GM23248 (cell line): ENCODE data around the gene ACTR1A. TPM values are rescaled to one million over a fixed set of nuclear protein-coding genes. Genes with fewer than 3 reads are reported as not detected.

ENCODE experiments used
- DNase-seq: peaks from one replicate; pipeline ENCODE4 v3.0.0-alpha.2; 2015
- H2AFZ ChIP-seq: fragments of 200-600 bp; sonication (generic); 2 replicates; pipeline ENCODE4 v1.6.1; 2016; ENCODE audit warnings: antibody characterized with exemption
- H3F3A ChIP-seq: fragments of 200-600 bp; sonication (generic); 2 replicates; pipeline ENCODE4 v1.6.1; 2016; ENCODE audit warnings: mild to moderate bottlenecking, antibody characterized with exemption, mixed run types; ENCODE audit not compliant: insufficient read depth
- H3K27ac ChIP-seq: fragments of 200-600 bp; sonication (generic); 2 replicates; pipeline ENCODE4 v1.5.1; 2016; ENCODE audit warnings: mild to moderate bottlenecking
- H3K27me3 ChIP-seq: fragments of 200-600 bp; sonication (generic); replicated peaks from 2 replicates; pipeline ENCODE4 v1.6.1; 2016; ENCODE audit warnings: mild to moderate bottlenecking; ENCODE audit not compliant: insufficient read depth
- H3K36me3 ChIP-seq: fragments of 200-600 bp; sonication (generic); 2 replicates; pipeline ENCODE4 v1.6.1; 2016; ENCODE audit warnings: low read depth, mild to moderate bottlenecking
- H3K4me1 ChIP-seq: fragments of 200-600 bp; sonication (generic); 2 replicates; pipeline ENCODE4 v1.6.1; 2016; ENCODE audit warnings: mild to moderate bottlenecking; ENCODE audit not compliant: insufficient read depth
- H3K4me2 ChIP-seq: fragments of 200-600 bp; sonication (generic); one replicate; pipeline ENCODE4 v1.6.1; 2016; ENCODE audit warnings: mild to moderate bottlenecking; ENCODE audit not compliant: unreplicated experiment
- H3K4me3 ChIP-seq: fragments of 200-600 bp; sonication (generic); 2 replicates; pipeline ENCODE4 v1.5.1; 2016; ENCODE audit warnings: mild to moderate bottlenecking
- H3K79me2 ChIP-seq: fragments of 200-600 bp; sonication (generic); 2 replicates; pipeline ENCODE4 v1.6.1; 2016; ENCODE audit warnings: mild to moderate bottlenecking; ENCODE audit not compliant: insufficient read depth
- H3K9ac ChIP-seq: fragments of 200-600 bp; sonication (generic); 2 replicates; pipeline ENCODE4 v1.6.1; 2016; ENCODE audit warnings: mild to moderate bottlenecking
- H3K9me2 ChIP-seq: fragments of 200-600 bp; sonication (generic); 2 replicates; pipeline ENCODE4 v1.6.1; 2016; ENCODE audit warnings: mixed run types, mild to moderate bottlenecking, moderate library complexity; ENCODE audit not compliant: insufficient read depth
- H3K9me3 ChIP-seq: fragments of 200-600 bp; sonication (generic); one replicate; pipeline ENCODE4 v1.6.1; 2017; ENCODE audit warnings: low read depth
- H4K20me1 ChIP-seq: fragments of 200-600 bp; sonication (generic); 2 replicates; pipeline ENCODE4 v1.6.0; 2016; ENCODE audit not compliant: insufficient read depth
- EZH2 ChIP-seq: fragments of 200-600 bp; sonication (generic); IDR thresholded peaks from 2 replicates; pipeline ENCODE4 v1.6.1; 2018; ENCODE audit warnings: antibody characterized with exemption, mild to moderate bottlenecking; ENCODE audit not compliant: insufficient read depth, poor library complexity, severe bottlenecking
- EZH2phosphoT487 ChIP-seq: fragments of 200-600 bp; sonication (generic); IDR thresholded peaks from 2 replicates; pipeline ENCODE4 v1.6.1; 2018; ENCODE audit warnings: antibody characterized with exemption, moderate library complexity, mild to moderate bottlenecking, low read depth; ENCODE audit not compliant: insufficient read depth
- WGBS, 2 experiments: methylation state at CpG; one replicate each; pipeline ENCODE4 v1.1.6; 2015 to 2017; ENCODE audit warnings: low lambda C conversion rate in 2 of 2, low coverage in 1 of 2; ENCODE audit errors: missing lambda C conversion rate in 2 of 2; 5-methylcytosine and 5-hydroxymethylcytosine counted together
- in situ Hi-C: fragments of 300-500 bp; cut with MboI; formaldehyde crosslinking; loops from 2 replicates; pipeline ENCODE4 v1.15.0; 2020
- polyA plus RNA-seq: library from polyadenylated mRNA; unstranded; fragments of >200 nt; fragmentation: Nextera tagmentation; extraction: Ambion mirVana; gene quantifications from 2 replicates; pipeline ENCODE4 v1.2.1, GENCODE V29; 2016
- total RNA-seq: library from RNA; depleted of rRNA; stranded (reverse); fragments of >200 nt; shearing (Covaris generic); gene quantifications from 2 replicates; pipeline ENCODE4 v1.2.3, GENCODE V29; 2014

The ACTR1A gene
- total and polyA plus RNA-seq, 2 experiments from 2014 or later, result 127 to 134 TPM

DNA sequence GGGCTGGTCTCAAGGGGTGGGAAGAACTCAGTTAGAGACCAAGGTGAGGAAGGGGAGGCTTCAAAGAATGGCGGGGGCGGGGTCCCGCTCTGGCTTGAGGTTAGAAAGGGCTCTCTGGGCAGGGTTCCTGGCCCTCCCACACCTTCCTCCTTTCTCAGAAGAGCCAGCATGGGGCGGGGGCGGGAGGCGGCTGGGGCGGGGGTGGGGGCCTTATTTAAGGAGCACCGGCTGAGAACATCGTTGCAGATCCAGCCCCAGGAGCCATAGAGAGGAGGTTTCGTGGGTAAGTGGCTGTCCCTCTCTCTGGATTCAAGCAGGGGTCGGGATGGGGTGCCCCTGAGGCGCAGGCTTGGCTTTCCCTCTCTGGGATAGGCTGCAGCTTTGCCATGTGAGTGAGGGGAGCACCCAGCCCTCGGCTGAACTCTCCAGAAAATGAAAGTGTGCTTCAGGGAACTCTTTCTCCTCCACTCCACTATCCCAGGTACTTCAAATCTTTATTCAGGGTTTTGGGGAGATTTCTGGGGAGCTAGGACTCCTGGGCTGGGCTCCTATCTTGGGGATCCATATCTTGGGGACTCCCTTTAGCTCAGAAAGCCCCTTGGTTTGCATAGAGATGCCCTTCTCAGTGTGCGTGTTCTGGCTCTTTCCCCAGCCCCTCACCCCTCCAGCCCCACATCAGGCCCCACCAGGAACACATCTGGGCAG, 66.8 kb downstream of the ACTR1A start:
- H3K9me2 ChIP-seq, result no peaks in the 10 kb centered on the region
- H4K20me1 ChIP-seq, result no peaks in the 10 kb centered on the region
- peaks cover 25% of the 10 kb centered on the region for H3K79me2 ChIP-seq
- H3K9me3 ChIP-seq, result no peaks in the 10 kb centered on the region
- WGBS, 2 experiments, result 23 to 24% methylated on average over 11 to 14 of the region's 14 CpGs
- peak overlapping the region; percentile 63 for H3K9ac ChIP-seq
- no peaks in the 10 kb centered on the region for H3K27me3 ChIP-seq
- peak overlapping the region; percentile 71 for H3K4me2 ChIP-seq
- in situ Hi-C loops, result no loop called here
- no peaks in the 10 kb centered on the region; the same call in 1 of the 2 replicates for H3F3A ChIP-seq
- H3K27ac ChIP-seq, result peak overlapping the region; percentile 62
- peak; percentile 45 for DNase-seq
- H3K4me1 ChIP-seq, result peaks cover 20% of the 10 kb centered on the region
- no peaks in the 10 kb centered on the region for H3K36me3 ChIP-seq
- H3K4me3 ChIP-seq, result peak overlapping the region; percentile 66
- peak overlapping the region; percentile 81 for H2AFZ ChIP-seq
- TF ChIP-seq EZH2phosphoT487 (no peak), EZH2 (no peak)

DNA sequence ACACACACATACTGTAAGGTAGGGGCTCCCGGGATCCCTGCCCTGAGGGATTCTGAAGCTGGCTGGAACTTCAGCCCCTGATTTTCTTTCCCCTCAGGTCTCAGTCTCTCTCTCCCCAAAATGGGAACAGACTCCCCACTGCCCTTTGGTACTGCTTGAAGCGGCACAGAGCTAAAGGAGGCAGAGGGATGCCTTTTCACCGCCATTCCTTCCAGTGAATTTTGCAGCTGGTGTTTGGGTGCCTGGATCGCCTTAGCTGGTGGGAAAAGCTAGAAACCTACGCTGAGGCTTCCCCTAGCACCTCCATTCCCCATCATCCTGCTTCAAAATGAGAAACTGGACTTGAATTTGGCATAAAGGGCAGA, 67.4 kb downstream of the ACTR1A start:
- Histone ChIP-seq H3K9me3 (no peaks in the 10 kb centered on the region), H4K20me1 (no peaks in the 10 kb centered on the region), H3K4me2 (peak overlapping the region; percentile 71), H3K79me2 (peaks cover 31% of the 10 kb centered on the region), H3K27me3 (no peaks in the 10 kb centered on the region), H3K4me1 (peaks cover 20% of the 10 kb centered on the region), H3K9me2 (no peaks in the 10 kb centered on the region), H3K9ac (peak overlapping the region; percentile 63), H3F3A (no peaks in the 10 kb centered on the region; the same call in 1 of the 2 replicates), H3K4me3 (peak overlapping the region; percentile 66), H3K36me3 (no peaks in the 10 kb centered on the region), H3K27ac (peak overlapping the region; percentile 62), H2AFZ (peak overlapping the region; percentile 81)
- TF ChIP-seq EZH2, result no peak
- TF ChIP-seq EZH2phosphoT487, result no peak
- in situ Hi-C loops, result no loop called here
- 63 to 64% methylated on average over 5 of the region's 5 CpGs for WGBS, 2 experiments
- DNase-seq, result peak; percentile 30

DNA sequence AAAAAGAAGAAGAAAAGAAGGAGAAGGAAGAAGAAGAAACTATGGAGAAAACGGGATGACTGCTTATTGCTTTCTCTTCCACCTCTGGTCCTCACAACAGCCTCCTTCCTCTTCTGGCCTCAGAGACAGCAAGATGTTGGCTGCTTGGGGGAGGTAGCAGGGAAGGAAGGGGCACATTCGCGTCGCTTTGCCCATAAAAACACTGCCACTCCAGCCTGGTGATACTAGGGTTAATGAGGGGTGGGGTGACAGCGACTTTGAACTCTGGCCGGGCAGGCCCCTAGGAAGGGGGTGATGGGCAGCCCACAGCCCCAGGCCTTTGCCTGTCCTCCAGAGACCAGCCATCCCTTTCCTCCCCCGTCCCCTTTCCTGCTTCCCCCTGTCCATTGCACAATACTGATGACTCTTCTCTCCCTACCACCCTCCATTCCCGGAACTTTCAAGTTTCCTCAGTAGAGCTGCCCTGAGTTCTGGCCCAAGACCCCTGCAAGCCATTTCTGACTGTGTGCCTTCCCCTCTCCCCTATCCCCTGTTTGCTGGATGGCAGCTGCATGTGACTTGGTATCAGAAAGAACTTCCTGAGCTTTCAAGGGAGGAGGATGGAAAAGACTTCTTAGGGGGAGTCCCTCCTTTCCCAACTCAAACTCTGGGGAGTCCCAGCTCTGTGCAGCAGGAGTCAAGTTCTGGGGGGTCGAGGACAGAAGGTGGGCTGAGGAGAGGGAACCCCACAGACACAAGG, 67.9 kb downstream of the ACTR1A start:
- peak overlapping the region; percentile 81 for H2AFZ ChIP-seq
- H3K4me2 ChIP-seq, result peak overlapping the region; percentile 71
- no peaks in the 10 kb centered on the region for H3K9me2 ChIP-seq
- peak overlapping the region; percentile 28 for H3K4me3 ChIP-seq
- in situ Hi-C loops, result no loop called here
- no peaks in the 10 kb centered on the region; the same call in 1 of the 2 replicates for H3F3A ChIP-seq
- H3K9me3 ChIP-seq, result no peaks in the 10 kb centered on the region
- no peaks in the 10 kb centered on the region for H4K20me1 ChIP-seq
- TF ChIP-seq EZH2phosphoT487, result no peak
- TF ChIP-seq EZH2, result no peak
- peak overlapping the region; percentile 62 for H3K27ac ChIP-seq
- H3K9ac ChIP-seq, result peak overlapping the region; percentile 63
- no peaks in the 10 kb centered on the region for H3K27me3 ChIP-seq
- H3K4me1 ChIP-seq, result peaks cover 20% of the 10 kb centered on the region
- 18 to 23% methylated on average over 9 of the region's 9 CpGs for WGBS, 2 experiments
- no peaks in the 10 kb centered on the region for H3K36me3 ChIP-seq
- H3K79me2 ChIP-seq, result peaks cover 31% of the 10 kb centered on the region
- peak; percentile 80 for DNase-seq

DNA sequence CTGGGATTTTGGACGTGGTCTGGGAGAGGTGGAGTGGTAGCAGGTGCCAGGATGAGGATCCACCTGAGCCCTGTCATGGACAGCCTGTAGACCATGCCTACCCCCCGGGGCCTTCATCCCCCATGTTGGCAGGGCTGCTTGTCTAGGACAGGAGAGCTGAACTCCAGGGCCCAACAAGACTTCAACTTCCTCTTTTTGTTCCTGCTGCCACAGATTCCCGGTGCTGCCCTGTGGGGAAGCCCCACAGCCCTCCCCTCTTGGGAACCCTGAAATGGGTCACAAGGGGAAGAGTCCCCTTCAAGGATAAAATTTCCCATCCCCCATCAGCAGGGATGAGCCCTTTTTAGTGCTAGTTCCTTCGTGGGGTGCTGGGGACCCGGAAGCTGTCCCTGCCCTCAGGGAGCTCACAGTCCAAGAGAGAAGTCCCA, 68.9 kb downstream of the ACTR1A start:
- no peak for DNase-seq
- WGBS, 2 experiments, result 45 to 48% methylated on average over 5 of the region's 5 CpGs

More for the DNA sequence above, 68.9 kb downstream of the ACTR1A start:
- H3F3A ChIP-seq, result no peaks in the 10 kb centered on the region; the same call in 1 of the 2 replicates
- no peak overlapping the region for H3K9ac ChIP-seq
- H3K79me2 ChIP-seq, result peaks cover 31% of the 10 kb centered on the region
- no peaks in the 10 kb centered on the region for H3K27me3 ChIP-seq
- in situ Hi-C loops, result no loop called here
- H2AFZ ChIP-seq, result no peak overlapping the region
- H3K4me1 ChIP-seq, result peaks cover 20% of the 10 kb centered on the region
- no peaks in the 10 kb centered on the region for H4K20me1 ChIP-seq
- H3K4me2 ChIP-seq, result no peak overlapping the region
- no peaks in the 10 kb centered on the region for H3K36me3 ChIP-seq
- no peaks in the 10 kb centered on the region for H3K9me2 ChIP-seq
- no peak overlapping the region for H3K27ac ChIP-seq
- H3K9me3 ChIP-seq, result no peaks in the 10 kb centered on the region
- TF ChIP-seq EZH2, result no peak
- TF ChIP-seq EZH2phosphoT487, result no peak
- no peak overlapping the region for H3K4me3 ChIP-seq
